WTC11 (cell line): ENCODE measurements around the gene LIMS2. TPM values are rescaled to one million over a fixed set of nuclear protein-coding genes. Genes with fewer than 3 reads are reported as not detected.

Experiments
- ATAC-seq: fragments of 200-7000 bp; cut with Tn5 transposase; 2 replicates; pipeline ENCODE4 v1.10.0; 2021; ENCODE audit warnings: mild to moderate bottlenecking, moderate library complexity
- CTCF ChIA-PET: fragments of 300-600 bp; sonication (Branson Sonifier 250); formaldehyde crosslinking; loops from one replicate; lab custom pipeline; 2021; ENCODE audit warnings: antibody characterized with exemption; lab: Charles Lee
- POLR2A ChIA-PET: fragments of 350-600 bp; sonication (Branson Sonifier 250); formaldehyde crosslinking; loops from one replicate; lab custom pipeline; 2021; ENCODE audit warnings: antibody characterized with exemption; lab: Charles Lee
- DNase-seq: peaks from one replicate; pipeline ENCODE4 v3.0.0; 2021; ENCODE audit warnings: low spot score
- H3K27ac Mint-ChIP-seq: 2 replicates; pipeline ENCODE4 v1.8.0; 2021; ENCODE audit warnings: mixed read lengths
- H3K27me3 Mint-ChIP-seq: 2 replicates; pipeline ENCODE4 v1.8.0; 2021; ENCODE audit warnings: low read depth, mild to moderate bottlenecking, moderate library complexity, mixed read lengths
- H3K36me3 Mint-ChIP-seq: 2 replicates; pipeline ENCODE4 v1.8.0; 2021; ENCODE audit warnings: mixed read lengths
- H3K4me1 Mint-ChIP-seq: 2 replicates; pipeline ENCODE4 v1.8.0; 2022; ENCODE audit warnings: mixed read lengths
- H3K4me3 Mint-ChIP-seq: 2 replicates; pipeline ENCODE4 v1.8.0; 2021; ENCODE audit warnings: mild to moderate bottlenecking, moderate library complexity, mixed read lengths
- H3K9me3 Mint-ChIP-seq: 2 replicates; pipeline ENCODE4 v1.8.0; 2021; ENCODE audit warnings: mixed read lengths
- ATF1 ChIP-seq: sonication (generic); formaldehyde crosslinking; IDR thresholded peaks from 2 replicates; pipeline ENCODE4 v1.8.1; 2023; ENCODE audit warnings: mild to moderate bottlenecking, moderate library complexity, missing genetic modification reagents
- EMX1 ChIP-seq: fragments of 250-450 bp; sonication (Bioruptor Pico); IDR thresholded peaks from 2 replicates; pipeline ENCODE4 v1.8.0; 2021; ENCODE audit warnings: mild to moderate bottlenecking
- ETV6 ChIP-seq: sonication (generic); formaldehyde crosslinking; IDR thresholded peaks from 2 replicates; pipeline ENCODE4 v1.8.1; 2022; ENCODE audit warnings: mild to moderate bottlenecking, missing genetic modification reagents
- HMGA2 ChIP-seq: fragments of 250-450 bp; sonication (Bioruptor Pico); IDR thresholded peaks from 2 replicates; pipeline ENCODE4 v1.4.0; 2021; ENCODE audit warnings: mild to moderate bottlenecking, moderate library complexity
- HMGXB4 ChIP-seq: sonication (generic); formaldehyde crosslinking; IDR thresholded peaks from 2 replicates; pipeline ENCODE4 v1.8.1; 2023; ENCODE audit warnings: mild to moderate bottlenecking, moderate library complexity, missing genetic modification reagents
- MLX ChIP-seq: sonication (generic); formaldehyde crosslinking; IDR thresholded peaks from 2 replicates; pipeline ENCODE4 v1.8.1; 2023; ENCODE audit warnings: mild to moderate bottlenecking, missing genetic modification reagents, moderate library complexity
- MXD4 ChIP-seq: fragments of 250-450 bp; sonication (Bioruptor Pico); IDR thresholded peaks from 2 replicates; pipeline ENCODE4 v1.8.0; 2021; ENCODE audit warnings: mild to moderate bottlenecking, moderate library complexity, borderline replicate concordance
- NFATC4 ChIP-seq: fragments of 250-450 bp; sonication (Bioruptor Pico); IDR thresholded peaks from 2 replicates; pipeline ENCODE4 v1.9.0; 2021; ENCODE audit warnings: mild to moderate bottlenecking
- NFE2L1 ChIP-seq: sonication (generic); formaldehyde crosslinking; IDR thresholded peaks from 2 replicates; pipeline ENCODE4 v1.8.1; 2023; ENCODE audit warnings: missing genetic modification reagents
- NR2C2 ChIP-seq: sonication (generic); formaldehyde crosslinking; IDR thresholded peaks from 2 replicates; pipeline ENCODE4 v1.8.0; 2022; ENCODE audit warnings: mild to moderate bottlenecking, missing genetic modification reagents
- PREB ChIP-seq: sonication (generic); formaldehyde crosslinking; IDR thresholded peaks from 2 replicates; pipeline ENCODE4 v1.8.1; 2022; ENCODE audit warnings: mild to moderate bottlenecking, missing genetic modification reagents, moderate library complexity, borderline replicate concordance
- SMAD4 ChIP-seq: sonication (generic); formaldehyde crosslinking; IDR thresholded peaks from 2 replicates; pipeline ENCODE4 v1.8.0; 2022; ENCODE audit warnings: mild to moderate bottlenecking, missing genetic modification reagents
- SOX15 ChIP-seq: fragments of 250-450 bp; sonication (Bioruptor Pico); IDR thresholded peaks from 2 replicates; pipeline ENCODE4 v1.9.0; 2021; ENCODE audit warnings: mild to moderate bottlenecking
- TCF7 ChIP-seq: sonication (generic); formaldehyde crosslinking; IDR thresholded peaks from 2 replicates; pipeline ENCODE4 v1.8.0; 2022; ENCODE audit warnings: mild to moderate bottlenecking, low read depth, missing genetic modification reagents, moderate library complexity
- TEAD1 ChIP-seq: sonication (generic); formaldehyde crosslinking; IDR thresholded peaks from 2 replicates; pipeline ENCODE4 v1.8.0; 2022; ENCODE audit warnings: mild to moderate bottlenecking, missing genetic modification reagents
- TP53 ChIP-seq: sonication (generic); formaldehyde crosslinking; IDR thresholded peaks from 2 replicates; pipeline ENCODE4 v1.8.1; 2023; ENCODE audit warnings: mild to moderate bottlenecking, missing genetic modification reagents
- ZBTB21 ChIP-seq: sonication (generic); formaldehyde crosslinking; IDR thresholded peaks from 2 replicates; pipeline ENCODE4 v1.8.1; 2023; ENCODE audit warnings: mild to moderate bottlenecking, missing genetic modification reagents, borderline replicate concordance
- ZNF138 ChIP-seq: sonication (generic); formaldehyde crosslinking; conservative IDR thresholded peaks from 2 replicates; pipeline ENCODE4 v1.8.1; 2022; ENCODE audit warnings: mild to moderate bottlenecking, moderate library complexity, missing genetic modification reagents
- total RNA-seq: library from RNA; stranded (reverse); gene quantifications from 3 replicates; pipeline ENCODE4 v1.2.3, GENCODE V29; 2021
- TF ChIP-seq, protein P1 (sequence below): sonication (generic); formaldehyde crosslinking; IDR thresholded peaks from 2 replicates; pipeline ENCODE4 v1.8.0; 2022; ENCODE audit warnings: mild to moderate bottlenecking, missing genetic modification reagents
- TF ChIP-seq, protein P2 (sequence below): sonication (generic); formaldehyde crosslinking; IDR thresholded peaks from 2 replicates; pipeline ENCODE4 v1.8.1; 2022; ENCODE audit warnings: mild to moderate bottlenecking, moderate library complexity, missing genetic modification reagents
- TF ChIP-seq, protein P3 (sequence below): sonication (generic); formaldehyde crosslinking; IDR thresholded peaks from 2 replicates; pipeline ENCODE4 v1.8.0; 2022; ENCODE audit warnings: mild to moderate bottlenecking, missing genetic modification reagents

Gene LIMS2
- total RNA-seq, 1 experiment from 2014 or later = 2.4 TPM

DNA sequence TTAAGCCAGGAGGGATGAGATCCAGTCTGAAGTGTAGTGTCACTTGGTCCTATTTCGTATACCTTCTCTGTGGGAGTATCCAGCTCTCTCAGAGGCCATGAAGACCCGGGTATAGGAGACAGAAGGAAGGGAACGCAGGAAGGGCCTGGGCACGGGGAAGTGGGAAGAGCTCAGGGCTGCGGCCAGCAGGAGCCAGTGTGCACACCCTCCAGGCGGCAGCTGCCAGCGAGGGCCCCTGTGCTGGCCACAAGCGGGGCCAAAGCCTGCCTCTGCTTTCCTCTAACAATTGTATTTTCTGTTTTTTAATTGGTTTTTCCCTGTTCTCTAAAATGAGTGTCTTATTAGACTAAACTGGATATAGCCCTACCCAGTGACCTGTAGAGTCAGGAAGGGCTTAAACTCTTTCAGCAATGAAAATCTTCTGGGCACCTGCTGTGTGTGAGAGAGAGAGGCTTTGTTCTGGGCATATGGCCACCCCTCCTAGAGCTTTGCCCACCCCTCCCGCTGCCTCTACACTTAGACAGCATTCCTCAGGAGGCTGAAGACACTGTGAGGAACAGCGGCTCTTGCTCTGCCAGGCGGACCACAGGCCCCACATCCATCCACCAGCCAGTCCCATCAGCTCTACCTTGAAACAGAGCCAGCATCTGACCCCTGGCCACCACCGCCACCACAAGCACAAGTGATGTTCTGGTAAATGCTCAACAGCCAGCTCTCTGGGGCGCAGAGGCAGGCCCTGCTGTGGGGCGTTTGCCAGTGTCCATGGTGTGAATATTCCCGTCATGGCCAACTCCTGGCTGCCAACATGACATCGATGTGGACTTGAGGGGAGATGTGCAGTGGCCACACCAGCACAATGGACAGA, 19.9 kb downstream of the LIMS2 start:
- ATAC-seq (no peak; the same call in 1 of the 2 replicates), DNase-seq (no peak)
- H3K4me1 Mint-ChIP-seq = no peaks in the 10 kb centered on the region; the same call in 1 of the 2 replicates
- no peak overlapping the region for H3K27ac Mint-ChIP-seq
- ChIA-PET POLR2A (interaction anchor here (0.6 kb wide), 1 partner anchor 327 kb away, joined by 3 read pairs; no protein-coding TSS in a partner anchor), CTCF (interaction anchor here (1.4 to 5.1 kb wide), 5 partner anchors 9 to 64 kb away, joined by 4 to 59 read pairs (median 5); partner anchors contain the start of gene LIMS2)
- H3K9me3 Mint-ChIP-seq = peaks cover 7% of the 10 kb centered on the region
- H3K36me3 Mint-ChIP-seq = no peaks in the 10 kb centered on the region
- no peaks in the 10 kb centered on the region; the same call in 1 of the 2 replicates for H3K27me3 Mint-ChIP-seq
- no peak overlapping the region for H3K4me3 Mint-ChIP-seq
- TF ChIP-seq, protein P1, sequence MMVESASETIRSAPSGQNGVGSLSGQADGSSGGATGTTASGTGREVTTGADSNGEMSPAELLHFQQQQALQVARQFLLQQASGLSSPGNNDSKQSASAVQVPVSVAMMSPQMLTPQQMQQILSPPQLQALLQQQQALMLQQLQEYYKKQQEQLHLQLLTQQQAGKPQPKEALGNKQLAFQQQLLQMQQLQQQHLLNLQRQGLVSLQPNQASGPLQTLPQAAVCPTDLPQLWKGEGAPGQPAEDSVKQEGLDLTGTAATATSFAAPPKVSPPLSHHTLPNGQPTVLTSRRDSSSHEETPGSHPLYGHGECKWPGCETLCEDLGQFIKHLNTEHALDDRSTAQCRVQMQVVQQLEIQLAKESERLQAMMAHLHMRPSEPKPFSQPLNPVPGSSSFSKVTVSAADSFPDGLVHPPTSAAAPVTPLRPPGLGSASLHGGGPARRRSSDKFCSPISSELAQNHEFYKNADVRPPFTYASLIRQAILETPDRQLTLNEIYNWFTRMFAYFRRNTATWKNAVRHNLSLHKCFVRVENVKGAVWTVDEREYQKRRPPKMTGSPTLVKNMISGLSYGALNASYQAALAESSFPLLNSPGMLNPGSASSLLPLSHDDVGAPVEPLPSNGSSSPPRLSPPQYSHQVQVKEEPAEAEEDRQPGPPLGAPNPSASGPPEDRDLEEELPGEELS (CRISPR knock-in tag) = no peak
- TF ChIP-seq MXD4 (CRISPR knock-in tag) (no peak), NFATC4 (CRISPR knock-in tag) (no peak)
- TF ChIP-seq, all 79 proteins: peak for 0

DNA sequence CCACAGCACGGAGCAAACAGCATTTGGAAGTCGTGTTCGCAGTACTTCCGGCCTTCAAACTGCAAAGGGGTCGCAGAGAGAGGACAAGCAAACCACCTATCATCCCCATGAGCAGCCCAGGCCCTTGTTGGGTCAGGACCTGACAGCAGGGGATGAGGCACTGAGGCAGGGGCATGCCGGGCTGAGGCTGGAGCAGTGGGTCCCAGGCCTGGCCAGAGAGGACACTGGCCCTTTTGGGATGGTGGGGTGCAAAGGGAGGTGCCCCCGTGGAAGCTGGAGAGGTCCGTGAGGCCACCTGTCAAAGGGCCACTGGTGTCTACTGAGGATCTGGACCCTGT, 20.5 kb downstream of the LIMS2 start:
- no peak overlapping the region for H3K4me3 Mint-ChIP-seq
- peaks cover under 1% of the 10 kb centered on the region for H3K9me3 Mint-ChIP-seq
- no peaks in the 10 kb centered on the region for H3K36me3 Mint-ChIP-seq
- H3K27me3 Mint-ChIP-seq = no peaks in the 10 kb centered on the region; the same call in 1 of the 2 replicates
- TF ChIP-seq PREB (CRISPR knock-in tag) (no peak), ZBTB21 (CRISPR knock-in tag) (no peak), TEAD1 (CRISPR knock-in tag) (no peak), MLX (no peak), HMGXB4 (CRISPR knock-in tag) (no peak), ATF1 (no peak), NFE2L1 (CRISPR knock-in tag) (no peak), MXD4 (CRISPR knock-in tag) (no peak), ETV6 (CRISPR knock-in tag) (no peak), TP53 (no peak), HMGA2 (CRISPR knock-in tag) (no peak), NR2C2 (CRISPR knock-in tag) (no peak), EMX1 (CRISPR knock-in tag) (no peak), SOX15 (no peak), SMAD4 (no peak), TCF7 (CRISPR knock-in tag) (no peak), ZNF138 (CRISPR knock-in tag) (no peak)
- TF ChIP-seq, protein P2, sequence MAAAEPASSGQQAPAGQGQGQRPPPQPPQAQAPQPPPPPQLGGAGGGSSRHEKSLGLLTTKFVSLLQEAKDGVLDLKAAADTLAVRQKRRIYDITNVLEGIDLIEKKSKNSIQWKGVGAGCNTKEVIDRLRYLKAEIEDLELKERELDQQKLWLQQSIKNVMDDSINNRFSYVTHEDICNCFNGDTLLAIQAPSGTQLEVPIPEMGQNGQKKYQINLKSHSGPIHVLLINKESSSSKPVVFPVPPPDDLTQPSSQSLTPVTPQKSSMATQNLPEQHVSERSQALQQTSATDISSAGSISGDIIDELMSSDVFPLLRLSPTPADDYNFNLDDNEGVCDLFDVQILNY = no peak
- TF ChIP-seq, protein P1 (CRISPR knock-in tag) = no peak
- TF ChIP-seq, protein P3, sequence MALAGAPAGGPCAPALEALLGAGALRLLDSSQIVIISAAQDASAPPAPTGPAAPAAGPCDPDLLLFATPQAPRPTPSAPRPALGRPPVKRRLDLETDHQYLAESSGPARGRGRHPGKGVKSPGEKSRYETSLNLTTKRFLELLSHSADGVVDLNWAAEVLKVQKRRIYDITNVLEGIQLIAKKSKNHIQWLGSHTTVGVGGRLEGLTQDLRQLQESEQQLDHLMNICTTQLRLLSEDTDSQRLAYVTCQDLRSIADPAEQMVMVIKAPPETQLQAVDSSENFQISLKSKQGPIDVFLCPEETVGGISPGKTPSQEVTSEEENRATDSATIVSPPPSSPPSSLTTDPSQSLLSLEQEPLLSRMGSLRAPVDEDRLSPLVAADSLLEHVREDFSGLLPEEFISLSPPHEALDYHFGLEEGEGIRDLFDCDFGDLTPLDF (CRISPR knock-in tag) = no peak
- DNase-seq = no peak
- H3K27ac Mint-ChIP-seq = no peak overlapping the region
- no peaks in the 10 kb centered on the region; the same call in 1 of the 2 replicates for H3K4me1 Mint-ChIP-seq
- ChIA-PET POLR2A (no interaction called here), CTCF (interaction anchor here (1.5 to 5.1 kb wide), 2 partner anchors 41 to 63 kb away, joined by 5 to 59 read pairs; no protein-coding TSS in a partner anchor)
- no peak for ATAC-seq
